GM12872 (cell line): ENCODE measurements around the gene APBA2.

ENCODE experiments used
- TF ChIP-seq, protein P1 (sequence below): IDR thresholded peaks from 3 replicates; pipeline ENCODE4 v1.5.1; 2011; ENCODE audit warnings: low read depth, mild to moderate bottlenecking, low read length, moderate library complexity; ENCODE audit not compliant: insufficient read depth

The APBA2 gene

GRCh38 chr15:28954466-28955159, 68.8 kb downstream of the APBA2 start:
- TF ChIP-seq, protein P1, sequence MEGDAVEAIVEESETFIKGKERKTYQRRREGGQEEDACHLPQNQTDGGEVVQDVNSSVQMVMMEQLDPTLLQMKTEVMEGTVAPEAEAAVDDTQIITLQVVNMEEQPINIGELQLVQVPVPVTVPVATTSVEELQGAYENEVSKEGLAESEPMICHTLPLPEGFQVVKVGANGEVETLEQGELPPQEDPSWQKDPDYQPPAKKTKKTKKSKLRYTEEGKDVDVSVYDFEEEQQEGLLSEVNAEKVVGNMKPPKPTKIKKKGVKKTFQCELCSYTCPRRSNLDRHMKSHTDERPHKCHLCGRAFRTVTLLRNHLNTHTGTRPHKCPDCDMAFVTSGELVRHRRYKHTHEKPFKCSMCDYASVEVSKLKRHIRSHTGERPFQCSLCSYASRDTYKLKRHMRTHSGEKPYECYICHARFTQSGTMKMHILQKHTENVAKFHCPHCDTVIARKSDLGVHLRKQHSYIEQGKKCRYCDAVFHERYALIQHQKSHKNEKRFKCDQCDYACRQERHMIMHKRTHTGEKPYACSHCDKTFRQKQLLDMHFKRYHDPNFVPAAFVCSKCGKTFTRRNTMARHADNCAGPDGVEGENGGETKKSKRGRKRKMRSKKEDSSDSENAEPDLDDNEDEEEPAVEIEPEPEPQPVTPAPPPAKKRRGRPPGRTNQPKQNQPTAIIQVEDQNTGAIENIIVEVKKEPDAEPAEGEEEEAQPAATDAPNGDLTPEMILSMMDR: no peak

- TF ChIP-seq, protein P1: no peak
These were observed 69.6 kb downstream of the APBA2 start for GRCh38 chr15:28955160-28955992.

- TF ChIP-seq, protein P1: no peak
These were observed 70.2 kb downstream of the APBA2 start for GRCh38 chr15:28955993-28956421.

- TF ChIP-seq, protein P1: no peak
These were observed 70.7 kb downstream of the APBA2 start for GRCh38 chr15:28956491-28956890.

DNA sequence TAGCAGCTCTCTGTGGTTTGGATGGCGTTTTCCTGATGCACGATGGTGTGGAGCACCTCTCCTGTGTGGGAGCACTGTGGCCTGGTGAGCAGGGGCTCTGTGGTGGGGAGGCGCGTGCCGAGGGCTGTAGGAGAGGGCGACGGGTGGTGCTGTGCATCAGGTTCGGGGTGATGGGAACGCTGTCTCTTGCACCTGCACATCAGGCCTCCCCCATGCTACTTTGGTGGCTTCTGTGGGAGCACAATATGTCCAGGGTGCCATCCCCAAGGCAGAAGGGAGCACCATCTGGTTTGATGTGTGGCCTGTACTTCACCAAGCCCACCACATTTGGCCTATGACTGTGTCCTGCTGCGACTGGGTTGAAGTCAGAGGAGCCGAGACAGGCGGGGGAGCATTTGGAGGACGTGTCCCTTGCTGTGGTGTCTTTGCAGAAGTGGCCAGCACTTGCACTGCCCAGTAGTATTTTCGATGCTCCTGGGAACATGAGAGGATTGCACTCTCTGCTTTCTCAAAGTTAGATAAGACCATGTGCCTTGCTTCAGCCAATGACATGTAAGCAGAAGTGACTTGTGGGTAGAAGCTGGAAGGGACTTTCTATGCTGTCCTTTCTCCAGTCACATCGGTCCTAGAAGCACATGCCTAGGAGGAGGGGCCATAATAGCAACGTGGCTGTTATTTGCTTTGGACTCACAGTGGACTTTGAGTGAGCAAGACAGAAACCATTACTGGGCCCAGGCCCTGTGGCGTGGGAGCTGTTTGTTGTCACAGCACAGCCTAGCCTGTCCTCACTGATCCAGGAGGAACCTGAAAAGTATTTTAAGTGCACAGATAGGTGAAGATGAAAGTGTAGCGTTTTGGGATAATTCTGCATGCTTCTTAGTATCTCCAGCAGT, 72.1 kb downstream of the APBA2 start:
- TF ChIP-seq, protein P1: no peak

DNA sequence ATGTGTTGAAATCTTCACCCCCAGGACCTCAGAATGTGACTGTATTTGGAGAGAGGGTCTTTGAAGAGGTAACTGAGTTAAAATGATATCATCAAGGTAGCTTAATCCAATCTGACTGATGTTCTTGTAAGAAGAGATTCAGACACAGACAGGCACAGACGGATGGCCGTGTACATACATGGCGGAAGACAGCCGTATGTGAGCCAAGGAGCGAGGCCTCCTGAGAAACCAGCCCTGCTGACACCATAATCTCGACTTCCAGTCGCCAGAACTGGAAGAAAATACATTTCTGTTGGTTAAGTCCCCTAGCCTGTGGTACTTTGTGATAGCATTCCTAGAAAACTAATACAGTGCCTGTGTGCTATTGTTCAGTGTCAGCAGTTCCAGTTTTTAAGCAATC, 73.6 kb downstream of the APBA2 start:
- TF ChIP-seq, protein P1: no peak

GRCh38 chr15:28960979-28961378, 75.2 kb downstream of the APBA2 start:
- TF ChIP-seq, protein P1: no peak
